Activated CD8-positive, alpha-beta memory T cell treated with anti-CD3 and anti-CD28 coated beads for 48 hours (primary cell): Measurements from ENCODE around the gene TSPAN18.

Experiments used
- DNase-seq, 3 experiments: peaks; one replicate each; pipeline ENCODE4 v3.0.0-alpha.2; 2020; ENCODE audit warnings: low read depth in 2 of 3, low spot score in 2 of 3

The TSPAN18 gene

GRCh38 chr11:44952500-44953260 lies 225.9 kb downstream of the TSPAN18 start:
- DNase-seq: no peak

GRCh38 chr11:44954051-44954906 lies 227.5 kb downstream of the TSPAN18 start:
- no peak for DNase-seq

DNA sequence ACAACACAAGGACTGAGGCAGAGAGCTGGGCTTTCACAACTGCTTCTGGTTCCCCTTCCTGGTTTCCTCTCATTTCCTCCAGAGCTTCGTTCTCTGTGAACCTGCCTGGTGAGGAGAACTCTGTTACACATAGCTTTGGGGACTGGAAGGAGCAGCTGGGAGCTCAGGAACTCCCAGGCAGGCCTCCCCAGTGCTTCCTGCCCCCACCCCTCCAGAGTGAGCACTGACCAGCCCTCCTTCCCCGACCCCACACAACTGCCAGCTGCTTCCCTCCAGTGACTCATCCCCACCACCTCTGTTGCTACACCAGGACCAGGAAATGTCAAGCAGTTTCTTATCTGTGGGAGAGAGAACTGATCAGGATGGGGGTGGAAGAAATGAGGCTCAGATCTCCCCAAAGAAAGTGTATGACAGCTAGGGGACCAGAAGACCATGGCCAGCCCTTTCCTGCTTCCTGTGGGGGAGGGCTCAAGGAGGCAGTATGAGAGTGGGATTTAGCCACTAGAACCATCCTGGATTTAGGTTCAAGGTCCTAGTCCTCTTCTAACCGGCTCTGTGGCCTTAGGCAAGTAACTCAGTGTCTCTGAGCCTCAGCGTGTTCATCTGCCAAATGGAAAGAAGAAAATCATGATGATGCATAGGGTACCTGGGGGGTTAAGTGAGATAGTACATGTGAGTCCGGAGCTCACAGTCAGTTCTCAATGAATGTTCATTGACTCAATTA lies 228.4 kb downstream of the TSPAN18 start:
- DNase-seq: no peak

- DNase-seq: no peak
Observed at GRCh38 chr11:44957040-44957515, 230.3 kb downstream of the TSPAN18 start.

DNA sequence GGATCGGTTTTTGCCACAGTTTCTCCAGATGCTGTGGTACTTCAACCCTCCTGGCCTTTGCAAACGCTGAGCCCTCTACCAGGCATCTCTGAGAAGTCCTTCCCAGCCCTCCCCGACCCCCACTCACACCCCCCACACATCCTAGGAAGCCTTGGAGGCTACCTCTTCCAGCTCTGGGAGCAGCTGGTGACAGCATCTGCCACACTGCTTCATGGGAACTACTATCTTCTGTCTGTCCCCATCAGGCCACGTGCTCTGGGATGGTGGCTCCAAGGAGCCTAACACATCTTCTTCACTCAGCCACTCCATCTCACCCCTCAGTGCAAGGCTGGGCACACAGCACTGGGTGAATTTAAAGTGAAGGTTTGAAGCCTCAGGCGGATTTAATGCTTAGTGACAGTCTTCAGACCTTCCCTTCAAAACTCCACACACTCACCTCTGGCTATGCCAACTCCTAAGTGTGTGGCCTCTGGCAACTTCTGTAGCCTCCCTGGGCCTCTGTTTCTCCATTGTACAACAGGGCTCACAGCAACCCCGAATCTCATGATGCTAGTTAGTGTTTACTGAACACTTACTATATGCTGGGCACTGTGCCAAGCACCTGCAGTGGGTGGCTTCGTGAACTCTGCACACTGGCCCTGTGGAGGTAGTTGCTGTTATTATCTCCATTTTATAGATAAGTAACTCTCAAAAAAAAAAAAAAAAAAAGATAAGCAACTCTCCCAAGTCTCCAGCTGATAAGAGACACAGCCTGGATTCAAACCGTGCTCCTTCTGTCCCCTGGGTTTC lies 231.2 kb downstream of the TSPAN18 start:
- no peak for DNase-seq

DNA sequence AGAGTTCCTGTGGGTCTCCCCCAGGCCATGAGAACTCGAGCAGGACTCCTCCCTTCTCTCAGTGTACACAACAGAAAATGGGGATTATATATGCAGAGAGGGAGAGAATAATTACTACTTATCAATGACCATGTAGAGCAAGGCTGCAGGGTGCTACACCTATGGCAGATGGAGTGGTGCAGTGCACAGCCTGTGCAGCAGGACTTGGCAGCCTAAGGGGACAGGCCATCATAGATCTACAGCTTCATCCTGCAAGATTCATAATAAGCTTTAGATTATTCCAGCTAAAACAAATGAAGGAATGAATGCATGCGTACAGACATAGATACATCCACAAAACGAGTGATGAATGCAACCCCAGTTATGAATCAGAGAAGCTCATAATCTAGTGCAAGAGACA lies 232.3 kb downstream of the TSPAN18 start:
- DNase-seq: no peak

DNA sequence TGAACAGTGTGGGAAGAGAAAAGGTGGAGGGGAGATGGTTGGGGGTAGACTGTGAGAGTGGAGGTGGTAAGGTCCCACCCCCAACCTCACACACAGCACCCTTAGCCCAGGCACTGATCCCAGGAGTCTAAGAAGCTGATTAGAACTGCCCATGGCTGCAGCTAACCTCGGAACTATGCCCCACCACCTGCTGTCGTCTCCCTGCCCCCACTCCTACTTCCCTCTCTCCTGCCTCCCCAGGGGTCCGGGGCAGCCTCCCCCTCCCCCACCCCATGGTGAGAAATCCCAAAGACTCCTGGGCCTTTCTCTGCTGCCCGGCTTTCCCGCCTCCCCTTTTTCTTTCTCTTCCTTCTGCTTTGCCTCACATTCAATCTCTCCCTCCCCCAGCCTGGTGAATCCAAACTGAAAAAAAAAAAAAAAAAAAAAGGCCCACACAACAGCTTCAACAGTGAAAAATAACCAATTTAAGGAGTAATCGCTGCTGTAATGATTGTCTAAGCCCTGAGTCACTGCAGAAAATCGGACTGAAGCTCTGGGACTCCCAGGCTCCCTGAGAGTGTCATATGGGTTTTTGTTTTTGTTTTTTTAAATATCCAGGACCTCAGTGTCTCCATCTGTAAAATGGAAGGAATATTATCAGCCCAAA lies 233.6 kb downstream of the TSPAN18 start:
- no peak for DNase-seq

DNA sequence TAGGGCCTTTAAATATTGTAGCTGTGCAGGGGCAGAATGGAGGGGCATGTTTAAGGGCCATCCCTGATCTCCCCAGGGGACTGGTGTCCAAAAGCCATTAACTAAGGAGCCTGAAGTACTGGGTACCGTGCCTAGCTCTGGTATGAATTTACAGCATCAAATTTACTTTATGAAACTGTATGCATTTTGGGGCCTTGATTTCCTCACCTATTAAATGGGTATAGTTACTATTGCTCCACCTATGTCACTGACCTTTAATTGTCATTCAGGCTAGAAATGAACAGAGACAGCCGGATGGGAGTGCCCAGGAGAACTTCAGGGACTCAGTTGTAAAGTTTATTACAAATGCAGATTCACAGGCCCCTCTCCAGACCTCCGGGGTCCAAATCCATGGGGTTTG lies 235.7 kb downstream of the TSPAN18 start:
- no peak for DNase-seq

DNA sequence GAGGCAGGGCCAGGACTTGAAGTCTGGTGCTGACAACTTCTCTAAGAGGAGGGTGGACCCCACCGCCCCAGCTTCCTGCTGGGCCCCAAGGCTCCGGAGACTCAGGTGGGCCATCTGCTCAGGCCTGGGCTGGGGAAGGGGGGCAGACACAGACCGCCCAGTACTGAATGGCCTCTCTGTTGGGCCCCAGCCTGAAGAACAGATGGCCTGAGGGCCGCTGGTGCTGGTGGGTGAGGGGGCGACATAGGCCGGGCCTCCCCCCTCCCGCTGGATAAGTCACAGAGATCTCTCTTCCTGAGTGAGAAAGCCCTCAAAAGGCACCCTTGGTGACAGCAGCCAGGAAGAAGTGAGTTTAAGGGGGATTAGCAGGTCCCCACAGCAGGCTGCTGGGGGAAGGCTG lies 236.4 kb downstream of the TSPAN18 start:
- DNase-seq: no peak

GRCh38 chr11:44963948-44964347 lies 237.2 kb downstream of the TSPAN18 start:
- no peak for DNase-seq

GRCh38 chr11:44964526-44965209 lies 237.9 kb downstream of the TSPAN18 start:
- no peak for DNase-seq

DNA sequence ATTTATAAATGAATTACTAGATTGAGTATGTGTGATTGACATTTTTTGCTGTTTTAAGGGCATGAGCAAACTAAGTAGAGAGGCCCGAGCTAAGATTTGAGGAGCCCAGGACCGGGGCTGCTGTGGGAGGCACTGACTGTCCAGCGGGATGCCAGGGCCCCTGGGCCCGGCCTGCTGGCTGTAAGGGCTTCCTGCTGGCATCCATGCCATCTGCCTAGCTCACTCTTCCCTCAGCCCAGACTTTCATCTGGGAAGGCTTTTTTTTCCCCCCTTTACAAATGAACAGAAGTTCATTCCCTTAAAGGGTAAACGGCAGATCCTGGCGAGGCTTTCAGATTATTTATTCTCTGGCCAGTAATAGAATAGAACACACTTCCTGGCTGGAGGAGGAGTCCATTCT lies 239.9 kb downstream of the TSPAN18 start:
- DNase-seq: no peak

GRCh38 chr11:44967930-44968496 lies 241.3 kb downstream of the TSPAN18 start:
- DNase-seq: no peak

DNA sequence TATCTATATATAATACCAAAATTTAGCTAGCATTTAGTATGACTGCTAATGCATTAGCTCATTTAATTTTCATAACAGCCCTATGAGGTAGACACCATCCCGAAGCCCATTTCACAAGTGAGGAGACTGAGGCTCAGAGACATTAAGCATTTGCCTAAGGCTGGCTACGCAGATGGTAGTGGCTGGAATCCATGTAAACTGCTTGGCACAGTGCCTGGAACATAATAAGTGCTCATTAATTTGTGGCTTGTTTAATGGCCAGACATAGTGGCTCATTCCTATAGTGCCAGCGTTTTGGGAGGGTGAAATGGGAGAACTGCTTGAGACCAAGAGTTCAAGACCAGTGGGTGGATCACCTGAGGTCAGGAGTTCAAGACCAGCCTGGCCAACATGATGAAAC lies 241.7 kb downstream of the TSPAN18 start:
- DNase-seq: no peak

DNA sequence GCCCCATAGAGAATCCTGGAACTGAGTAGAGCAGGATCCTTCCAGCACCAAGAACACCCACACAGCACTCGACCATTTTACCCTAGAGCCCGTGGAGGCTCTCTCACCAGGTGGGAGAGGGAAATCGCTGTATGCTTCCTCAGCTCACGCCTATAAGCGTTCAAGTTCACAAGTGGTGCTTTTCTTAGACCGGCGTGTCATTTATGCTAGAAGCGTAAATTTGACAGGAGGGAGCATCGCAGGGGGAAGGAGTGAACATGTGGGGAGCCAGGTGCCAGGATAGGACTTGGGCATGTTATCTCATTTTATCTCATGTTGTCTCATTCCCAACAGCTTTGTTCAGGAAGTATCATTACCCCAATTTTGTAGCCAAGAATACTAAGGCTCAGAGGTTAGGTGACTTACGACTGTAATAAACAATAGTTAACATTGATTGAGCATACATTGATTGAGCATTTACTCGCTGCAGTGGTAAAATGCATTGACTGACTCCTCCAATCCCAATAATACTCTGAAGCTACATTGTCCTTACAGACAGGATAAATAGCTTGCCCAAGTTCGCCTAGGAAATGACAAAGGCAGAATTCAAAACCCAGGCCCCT lies 243.0 kb downstream of the TSPAN18 start:
- DNase-seq: no peak

- DNase-seq: no peak
Observed at GRCh38 chr11:44970293-44970692, 243.5 kb downstream of the TSPAN18 start.

DNA sequence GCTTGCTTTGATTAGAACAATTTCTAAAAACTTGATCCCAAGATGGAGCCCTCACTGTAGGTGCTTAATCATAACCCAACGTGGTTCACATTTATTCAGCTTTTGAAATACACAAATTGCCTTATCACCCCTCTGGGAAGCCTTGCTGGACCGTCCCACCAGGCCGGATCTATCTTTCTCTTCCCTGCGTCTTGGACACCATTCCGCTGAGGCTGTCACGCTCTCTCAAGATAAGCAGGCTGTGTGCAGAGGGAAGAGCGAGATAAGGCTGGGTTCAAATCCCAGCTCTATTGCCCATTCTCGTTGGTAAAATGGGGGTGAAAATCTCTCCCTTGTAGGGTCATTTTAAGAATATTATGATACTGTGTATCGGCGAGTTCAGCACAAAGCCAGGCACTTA lies 244.4 kb downstream of the TSPAN18 start:
- DNase-seq: no peak

GRCh38 chr11:44972746-44973435 lies 246.1 kb downstream of the TSPAN18 start:
- no peak for DNase-seq
